ENCODE results near the gene LACTBL1. TPM values are rescaled to one million over a fixed set of nuclear protein-coding genes. Genes with fewer than 3 reads are reported as not detected.

The LACTBL1 gene
- total and polyA plus RNA-seq, 4 donors: not detected

GRCh38 chr1:22914633-22915217 lies 57.9 kb downstream of the LACTBL1 start:
- no peaks in the 10 kb centered on the region for H3K4me1 ChIP-seq (ENCODE audit: control insufficient read depth in 4 of 4, insufficient read depth in 4 of 4, low read length in 3 of 4)
- no peaks in the 10 kb centered on the region for H3K36me3 ChIP-seq (ENCODE audit: control insufficient read depth in 4 of 4, insufficient read depth in 3 of 4, low read depth in 1 of 4, low read length in 3 of 4)
- WGBS: 80% methylated on average over 8 of the region's 8 CpGs
- no peak overlapping the region for H3K27ac ChIP-seq (ENCODE audit: low read depth in 1 of 2, low read length in 2 of 2)
- TF ChIP-seq YY1 (IDR thresholded peaks at IDR 0.05) (no peak), MAX (IDR thresholded peaks at IDR 0.05) (no peak), SP1 (IDR thresholded peaks at IDR 0.05) (no peak), GABPA (IDR thresholded peaks at IDR 0.05 in 1 of 2, conservative IDR thresholded peaks at IDR 0.05 in 1 of 2) (no peak), TAF1 (conservative IDR thresholded peaks at IDR 0.05) (no peak), EGR1 (IDR thresholded peaks at IDR 0.05; ENCODE audit: low read depth in 2 of 2) (no peak), HNF4A (conservative IDR thresholded peaks at IDR 0.05) (no peak), JUND (IDR thresholded peaks at IDR 0.05) (no peak), FOXA2 (IDR thresholded peaks at IDR 0.05) (no peak), RAD21 (IDR thresholded peaks at IDR 0.05) (no peak), FOXA1 (IDR thresholded peaks at IDR 0.05) (no peak), NR2F2 (IDR thresholded peaks at IDR 0.05) (no peak), HNF4G (IDR thresholded peaks at IDR 0.05) (no peak), RXRA (IDR thresholded peaks at IDR 0.05) (no peak)
- TF ChIP-seq, protein P1, sequence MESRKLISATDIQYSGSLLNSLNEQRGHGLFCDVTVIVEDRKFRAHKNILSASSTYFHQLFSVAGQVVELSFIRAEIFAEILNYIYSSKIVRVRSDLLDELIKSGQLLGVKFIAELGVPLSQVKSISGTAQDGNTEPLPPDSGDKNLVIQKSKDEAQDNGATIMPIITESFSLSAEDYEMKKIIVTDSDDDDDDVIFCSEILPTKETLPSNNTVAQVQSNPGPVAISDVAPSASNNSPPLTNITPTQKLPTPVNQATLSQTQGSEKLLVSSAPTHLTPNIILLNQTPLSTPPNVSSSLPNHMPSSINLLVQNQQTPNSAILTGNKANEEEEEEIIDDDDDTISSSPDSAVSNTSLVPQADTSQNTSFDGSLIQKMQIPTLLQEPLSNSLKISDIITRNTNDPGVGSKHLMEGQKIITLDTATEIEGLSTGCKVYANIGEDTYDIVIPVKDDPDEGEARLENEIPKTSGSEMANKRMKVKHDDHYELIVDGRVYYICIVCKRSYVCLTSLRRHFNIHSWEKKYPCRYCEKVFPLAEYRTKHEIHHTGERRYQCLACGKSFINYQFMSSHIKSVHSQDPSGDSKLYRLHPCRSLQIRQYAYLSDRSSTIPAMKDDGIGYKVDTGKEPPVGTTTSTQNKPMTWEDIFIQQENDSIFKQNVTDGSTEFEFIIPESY (IDR thresholded peaks at IDR 0.05): no peak
- TF ChIP-seq, protein P2, sequence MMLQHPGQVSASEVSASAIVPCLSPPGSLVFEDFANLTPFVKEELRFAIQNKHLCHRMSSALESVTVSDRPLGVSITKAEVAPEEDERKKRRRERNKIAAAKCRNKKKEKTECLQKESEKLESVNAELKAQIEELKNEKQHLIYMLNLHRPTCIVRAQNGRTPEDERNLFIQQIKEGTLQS (IDR thresholded peaks at IDR 0.05): no peak
- TF ChIP-seq, protein P3, sequence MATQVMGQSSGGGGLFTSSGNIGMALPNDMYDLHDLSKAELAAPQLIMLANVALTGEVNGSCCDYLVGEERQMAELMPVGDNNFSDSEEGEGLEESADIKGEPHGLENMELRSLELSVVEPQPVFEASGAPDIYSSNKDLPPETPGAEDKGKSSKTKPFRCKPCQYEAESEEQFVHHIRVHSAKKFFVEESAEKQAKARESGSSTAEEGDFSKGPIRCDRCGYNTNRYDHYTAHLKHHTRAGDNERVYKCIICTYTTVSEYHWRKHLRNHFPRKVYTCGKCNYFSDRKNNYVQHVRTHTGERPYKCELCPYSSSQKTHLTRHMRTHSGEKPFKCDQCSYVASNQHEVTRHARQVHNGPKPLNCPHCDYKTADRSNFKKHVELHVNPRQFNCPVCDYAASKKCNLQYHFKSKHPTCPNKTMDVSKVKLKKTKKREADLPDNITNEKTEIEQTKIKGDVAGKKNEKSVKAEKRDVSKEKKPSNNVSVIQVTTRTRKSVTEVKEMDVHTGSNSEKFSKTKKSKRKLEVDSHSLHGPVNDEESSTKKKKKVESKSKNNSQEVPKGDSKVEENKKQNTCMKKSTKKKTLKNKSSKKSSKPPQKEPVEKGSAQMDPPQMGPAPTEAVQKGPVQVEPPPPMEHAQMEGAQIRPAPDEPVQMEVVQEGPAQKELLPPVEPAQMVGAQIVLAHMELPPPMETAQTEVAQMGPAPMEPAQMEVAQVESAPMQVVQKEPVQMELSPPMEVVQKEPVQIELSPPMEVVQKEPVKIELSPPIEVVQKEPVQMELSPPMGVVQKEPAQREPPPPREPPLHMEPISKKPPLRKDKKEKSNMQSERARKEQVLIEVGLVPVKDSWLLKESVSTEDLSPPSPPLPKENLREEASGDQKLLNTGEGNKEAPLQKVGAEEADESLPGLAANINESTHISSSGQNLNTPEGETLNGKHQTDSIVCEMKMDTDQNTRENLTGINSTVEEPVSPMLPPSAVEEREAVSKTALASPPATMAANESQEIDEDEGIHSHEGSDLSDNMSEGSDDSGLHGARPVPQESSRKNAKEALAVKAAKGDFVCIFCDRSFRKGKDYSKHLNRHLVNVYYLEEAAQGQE (IDR thresholded peaks at IDR 0.05): no peak
- TF ChIP-seq, protein P4, sequence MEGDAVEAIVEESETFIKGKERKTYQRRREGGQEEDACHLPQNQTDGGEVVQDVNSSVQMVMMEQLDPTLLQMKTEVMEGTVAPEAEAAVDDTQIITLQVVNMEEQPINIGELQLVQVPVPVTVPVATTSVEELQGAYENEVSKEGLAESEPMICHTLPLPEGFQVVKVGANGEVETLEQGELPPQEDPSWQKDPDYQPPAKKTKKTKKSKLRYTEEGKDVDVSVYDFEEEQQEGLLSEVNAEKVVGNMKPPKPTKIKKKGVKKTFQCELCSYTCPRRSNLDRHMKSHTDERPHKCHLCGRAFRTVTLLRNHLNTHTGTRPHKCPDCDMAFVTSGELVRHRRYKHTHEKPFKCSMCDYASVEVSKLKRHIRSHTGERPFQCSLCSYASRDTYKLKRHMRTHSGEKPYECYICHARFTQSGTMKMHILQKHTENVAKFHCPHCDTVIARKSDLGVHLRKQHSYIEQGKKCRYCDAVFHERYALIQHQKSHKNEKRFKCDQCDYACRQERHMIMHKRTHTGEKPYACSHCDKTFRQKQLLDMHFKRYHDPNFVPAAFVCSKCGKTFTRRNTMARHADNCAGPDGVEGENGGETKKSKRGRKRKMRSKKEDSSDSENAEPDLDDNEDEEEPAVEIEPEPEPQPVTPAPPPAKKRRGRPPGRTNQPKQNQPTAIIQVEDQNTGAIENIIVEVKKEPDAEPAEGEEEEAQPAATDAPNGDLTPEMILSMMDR (IDR thresholded peaks at IDR 0.05; ENCODE audit: low read depth, low read length, missing input control): no peak
- H3K4me3 ChIP-seq (ENCODE audit: low read depth in 1 of 3, low read length in 3 of 3): no peak overlapping the region
- no peaks in the 10 kb centered on the region for H3K9me3 ChIP-seq (ENCODE audit: control insufficient read depth in 4 of 4, low read length in 3 of 4)
- H3K27me3 ChIP-seq (ENCODE audit: control insufficient read depth in 4 of 4, insufficient read depth in 4 of 4, low read length in 3 of 4): peaks cover 0 to 2% (median 0%) of the 10 kb centered on the region in 4 donors
- H3K9ac ChIP-seq (ENCODE audit: low read depth in 1 of 2, low read length in 2 of 2): no peak overlapping the region
- DNase-seq (ENCODE audit: low spot score): no peak
